Trophoblast cell (in vitro differentiated cells and primary cell): ENCODE data around the gene CD44.

Experiments used
- DNase-seq, 2 donors: peaks; one replicate each; pipeline ENCODE4 v3.0.0-alpha.2; 2016
- H2AFZ ChIP-seq: 2 replicates; pipeline ENCODE4 v1.6.1; 2013; ENCODE audit warnings: low read length, moderate library complexity, mild to moderate bottlenecking; ENCODE audit not compliant: insufficient read depth, poor library complexity
- H2AK5ac ChIP-seq: 2 replicates; pipeline ENCODE4 v1.6.1; 2013; ENCODE audit warnings: mild to moderate bottlenecking, low read length
- H2BK120ac ChIP-seq: 2 replicates; pipeline ENCODE4 v1.6.1; 2013; ENCODE audit warnings: low read length, mild to moderate bottlenecking, moderate library complexity; ENCODE audit not compliant: insufficient read depth, poor library complexity
- H2BK12ac ChIP-seq: 2 replicates; pipeline ENCODE4 v1.6.1; 2013; ENCODE audit warnings: mild to moderate bottlenecking, low read length, moderate library complexity
- H2BK5ac ChIP-seq: 2 replicates; pipeline ENCODE4 v1.6.1; 2013; ENCODE audit warnings: low read length, low read depth, moderate library complexity, mild to moderate bottlenecking; ENCODE audit not compliant: poor library complexity
- H3K14ac ChIP-seq: 2 replicates; pipeline ENCODE4 v1.6.1; 2013; ENCODE audit warnings: mild to moderate bottlenecking, low read length
- H3K18ac ChIP-seq: 2 replicates; pipeline ENCODE4 v1.6.1; 2013; ENCODE audit warnings: mild to moderate bottlenecking, low read length
- H3K23ac ChIP-seq: 2 replicates; pipeline ENCODE4 v1.6.1; 2013; ENCODE audit warnings: low read length
- H3K27ac ChIP-seq: 2 replicates; pipeline ENCODE4 v1.5.1; 2013; ENCODE audit warnings: low read depth, mild to moderate bottlenecking, inconsistent platforms, low read length, moderate library complexity
- H3K27me3 ChIP-seq: 2 replicates; pipeline ENCODE4 v1.6.1; 2013; ENCODE audit warnings: inconsistent platforms, mild to moderate bottlenecking, low read length, moderate library complexity; ENCODE audit not compliant: insufficient read depth
- H3K36me3 ChIP-seq, 2 experiments: 1 replicate in 1 of 2; 2 replicates in 1 of 2; pipeline ENCODE4 v1.6.1; 2013; ENCODE audit warnings: low read length in 2 of 2, mild to moderate bottlenecking in 2 of 2, moderate library complexity in 1 of 2; ENCODE audit not compliant: insufficient read depth in 2 of 2, control insufficient read depth in 1 of 2
- H3K4ac ChIP-seq: 2 replicates; pipeline ENCODE4 v1.6.1; 2013; ENCODE audit warnings: low read depth, mild to moderate bottlenecking, low read length, moderate library complexity
- H3K4me1 ChIP-seq, 2 experiments: 1 replicate in 1 of 2; 2 replicates in 1 of 2; pipeline ENCODE4 v1.6.1; 2013; ENCODE audit warnings: low read length in 2 of 2, mild to moderate bottlenecking in 2 of 2, moderate library complexity in 1 of 2; ENCODE audit not compliant: insufficient read depth in 2 of 2, control insufficient read depth in 1 of 2
- H3K4me2 ChIP-seq: 2 replicates; pipeline ENCODE4 v1.6.1; 2013; ENCODE audit warnings: inconsistent platforms, mild to moderate bottlenecking, low read length, moderate library complexity
- H3K4me3 ChIP-seq: 2 replicates; pipeline ENCODE4 v1.5.1; 2013; ENCODE audit warnings: mild to moderate bottlenecking, low read depth, low read length, inconsistent platforms
- H3K79me1 ChIP-seq: one replicate; pipeline ENCODE4 v1.6.1; 2013; ENCODE audit warnings: low read length
- H3K79me2 ChIP-seq: 2 replicates; pipeline ENCODE4 v1.6.1; 2013; ENCODE audit warnings: low read length, mild to moderate bottlenecking; ENCODE audit not compliant: control insufficient read depth, insufficient read depth, poor library complexity
- H3K9ac ChIP-seq: 2 replicates; pipeline ENCODE4 v1.6.1; 2013; ENCODE audit warnings: mild to moderate bottlenecking, low read length
- H3K9me3 ChIP-seq: 2 replicates; pipeline ENCODE4 v1.6.1; 2013; ENCODE audit warnings: low read depth, mild to moderate bottlenecking, control low read depth, inconsistent platforms, low read length; ENCODE audit not compliant: insufficient read depth
- H4K12ac ChIP-seq: 2 replicates; pipeline ENCODE4 v1.6.1; 2013; ENCODE audit warnings: low read depth, mild to moderate bottlenecking, low read length, moderate library complexity
- H4K8ac ChIP-seq: 2 replicates; pipeline ENCODE4 v1.6.1; 2013; ENCODE audit warnings: low read depth, mild to moderate bottlenecking, low read length, moderate library complexity
- H4K91ac ChIP-seq: one replicate; pipeline ENCODE4 v1.6.1; 2013; ENCODE audit warnings: low read depth, mild to moderate bottlenecking, low read length, moderate library complexity
- WGBS: extraction: QIAGEN DNeasy Blood & Tissue Kit; methylation state at CpG from one replicate; pipeline ENCODE4 v1.1.7; 2013; ENCODE audit warnings: missing lambda C conversion rate; ENCODE audit not compliant: insufficient read length, insufficient coverage; ENCODE audit errors: extremely low coverage; 5-methylcytosine and 5-hydroxymethylcytosine counted together

The CD44 gene

DNA sequence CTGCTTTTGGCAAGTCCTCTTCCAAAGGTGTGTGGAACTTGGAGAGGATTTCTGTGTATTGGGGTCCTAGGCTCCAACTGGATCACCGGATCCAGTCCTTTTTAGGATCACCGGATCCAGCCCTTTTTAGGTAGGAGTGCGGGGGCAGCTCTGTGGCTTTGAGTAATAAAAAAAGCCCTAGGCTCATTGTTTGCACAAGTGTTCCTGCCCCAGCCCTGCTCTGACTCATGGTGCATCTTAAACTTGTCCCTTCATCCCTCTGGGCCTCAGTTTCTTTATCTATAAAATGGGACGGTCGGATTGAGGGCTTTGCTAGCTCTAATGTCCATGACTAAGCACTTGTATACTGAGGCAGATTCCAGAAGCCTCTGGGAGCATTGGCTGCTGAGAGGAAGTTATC lies 22.7 kb upstream of the CD44 start:
- no peaks in the 10 kb centered on the region for H3K79me1 ChIP-seq
- no peak overlapping the region for H3K18ac ChIP-seq
- DNase-seq: no peak
- no peak overlapping the region for H2BK5ac ChIP-seq
- no peak overlapping the region for H3K4me3 ChIP-seq
- H3K27ac ChIP-seq: no peak overlapping the region
- no CpG with 5 or more reads among the region's 5 CpGs for WGBS
- no peaks in the 10 kb centered on the region for H3K27me3 ChIP-seq
- no peak overlapping the region for H3K4ac ChIP-seq
- no peak overlapping the region for H4K91ac ChIP-seq
- no peak overlapping the region for H3K4me2 ChIP-seq
- no peak overlapping the region for H2AFZ ChIP-seq
- H4K12ac ChIP-seq: no peak overlapping the region
- no peak overlapping the region for H4K8ac ChIP-seq
- H3K9me3 ChIP-seq: no peaks in the 10 kb centered on the region
- no peaks in the 10 kb centered on the region for H3K4me1 ChIP-seq
- no peak overlapping the region for H2BK12ac ChIP-seq
- no peaks in the 10 kb centered on the region for H3K36me3 ChIP-seq
- no peak overlapping the region for H2AK5ac ChIP-seq
- H2BK120ac ChIP-seq: no peak overlapping the region
- H3K9ac ChIP-seq: no peak overlapping the region
- H3K23ac ChIP-seq: no peak overlapping the region
- H3K79me2 ChIP-seq: no peaks in the 10 kb centered on the region
- H3K14ac ChIP-seq: no peak overlapping the region

- H3K4ac ChIP-seq: no peak overlapping the region
- no peak overlapping the region for H3K4me3 ChIP-seq
- H3K27ac ChIP-seq: no peak overlapping the region
- H2BK12ac ChIP-seq: no peak overlapping the region
- H3K79me2 ChIP-seq: no peaks in the 10 kb centered on the region
- no peak overlapping the region for H3K9ac ChIP-seq
- no peaks in the 10 kb centered on the region for H3K4me1 ChIP-seq
- no peaks in the 10 kb centered on the region for H3K36me3 ChIP-seq
- H2AK5ac ChIP-seq: no peak overlapping the region
- H2BK5ac ChIP-seq: no peak overlapping the region
- H3K9me3 ChIP-seq: no peaks in the 10 kb centered on the region
- no peak overlapping the region for H3K14ac ChIP-seq
- H2BK120ac ChIP-seq: no peak overlapping the region
- H4K91ac ChIP-seq: no peak overlapping the region
- H3K18ac ChIP-seq: no peak overlapping the region
- no peak overlapping the region for H4K12ac ChIP-seq
- no peaks in the 10 kb centered on the region for H3K79me1 ChIP-seq
- no peak for DNase-seq
- no peak overlapping the region for H4K8ac ChIP-seq
- no peaks in the 10 kb centered on the region for H3K27me3 ChIP-seq
- WGBS: no CpG with 5 or more reads among the region's 4 CpGs
- no peak overlapping the region for H3K23ac ChIP-seq
- no peak overlapping the region for H3K4me2 ChIP-seq
- H2AFZ ChIP-seq: no peak overlapping the region
Measured at GRCh38 chr11:35116762-35117640, 22.0 kb upstream of the CD44 start.

GRCh38 chr11:35118906-35119305 lies 20.1 kb upstream of the CD44 start:
- no peak overlapping the region for H3K27ac ChIP-seq
- H2BK120ac ChIP-seq: no peak overlapping the region
- H3K4me1 ChIP-seq: no peaks in the 10 kb centered on the region
- no peaks in the 10 kb centered on the region for H3K79me1 ChIP-seq
- no peaks in the 10 kb centered on the region for H3K36me3 ChIP-seq
- WGBS: no CpG with 5 or more reads among the region's 4 CpGs
- no peaks in the 10 kb centered on the region for H3K9me3 ChIP-seq
- DNase-seq: no peak
- H3K9ac ChIP-seq: no peak overlapping the region
- no peak overlapping the region for H3K23ac ChIP-seq
- no peak overlapping the region for H2AFZ ChIP-seq
- no peak overlapping the region for H2AK5ac ChIP-seq
- no peaks in the 10 kb centered on the region for H3K79me2 ChIP-seq
- H3K4ac ChIP-seq: no peak overlapping the region
- H4K8ac ChIP-seq: no peak overlapping the region
- H3K27me3 ChIP-seq: no peaks in the 10 kb centered on the region
- H2BK5ac ChIP-seq: no peak overlapping the region
- H4K91ac ChIP-seq: no peak overlapping the region
- no peak overlapping the region for H3K18ac ChIP-seq
- H3K4me3 ChIP-seq: no peak overlapping the region
- no peak overlapping the region for H3K4me2 ChIP-seq
- H3K14ac ChIP-seq: no peak overlapping the region
- H2BK12ac ChIP-seq: no peak overlapping the region
- no peak overlapping the region for H4K12ac ChIP-seq

DNA sequence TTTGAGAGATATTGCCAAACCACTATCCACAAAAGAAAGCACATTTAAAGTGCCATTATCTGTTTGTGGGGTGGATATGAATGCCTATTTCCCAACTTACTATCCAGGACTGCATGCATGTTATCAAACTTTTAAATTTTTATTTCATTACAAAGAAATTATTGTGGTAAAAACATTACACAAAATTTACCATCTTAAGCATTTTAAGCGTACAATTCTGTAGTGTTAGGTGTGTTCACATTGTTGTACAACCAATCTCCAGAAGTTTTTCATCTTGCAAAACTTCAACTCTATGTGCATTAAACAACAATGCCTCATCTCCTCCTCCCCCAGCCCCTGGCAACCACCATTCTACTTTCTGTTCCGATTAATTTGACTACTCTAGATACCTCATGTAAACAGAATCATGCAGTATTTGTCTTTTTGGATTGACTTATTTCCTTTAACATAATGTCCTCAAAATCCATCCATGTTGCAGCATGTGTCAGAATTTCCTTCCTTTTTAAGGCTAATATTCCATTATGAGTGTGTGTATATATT lies 17.6 kb upstream of the CD44 start:
- no peaks in the 10 kb centered on the region for H3K4me1 ChIP-seq
- H3K4ac ChIP-seq: no peak overlapping the region
- no peak overlapping the region for H4K91ac ChIP-seq
- H3K27me3 ChIP-seq: no peaks in the 10 kb centered on the region
- no peak overlapping the region for H2BK12ac ChIP-seq
- no peak overlapping the region for H3K18ac ChIP-seq
- H4K12ac ChIP-seq: no peak overlapping the region
- no peak overlapping the region for H2BK5ac ChIP-seq
- H3K79me2 ChIP-seq: no peaks in the 10 kb centered on the region
- H3K9me3 ChIP-seq: no peaks in the 10 kb centered on the region
- H4K8ac ChIP-seq: no peak overlapping the region
- no peak overlapping the region for H3K4me2 ChIP-seq
- no peak overlapping the region for H3K4me3 ChIP-seq
- H3K27ac ChIP-seq: no peak overlapping the region
- no peak overlapping the region for H2AK5ac ChIP-seq
- no peak overlapping the region for H3K9ac ChIP-seq
- no peak overlapping the region for H3K23ac ChIP-seq
- no CpG with 5 or more reads among the region's 2 CpGs for WGBS
- H2AFZ ChIP-seq: no peak overlapping the region
- H3K14ac ChIP-seq: no peak overlapping the region
- no peak overlapping the region for H2BK120ac ChIP-seq
- H3K79me1 ChIP-seq: no peaks in the 10 kb centered on the region
- DNase-seq: no peak
- H3K36me3 ChIP-seq: no peaks in the 10 kb centered on the region
